H1 (cell line): ENCODE data around the gene STK26.

Experiments used
- CBX8 ChIP-seq: fragments of 300-800, 300-1000 bp; sonication (generic); IDR thresholded peaks from 2 replicates; pipeline ENCODE4 v1.7.1; 2016; ENCODE audit warnings: low read depth, low read length, borderline replicate concordance
- CHD1 ChIP-seq: IDR thresholded peaks from 2 replicates; pipeline ENCODE4 v1.6.1; 2012; ENCODE audit warnings: low read depth, low read length, improper control_type of control experiment
- CTCF ChIP-seq, 3 experiments: IDR thresholded peaks; 1 replicate in 2 of 3; 2 replicates in 1 of 3; pipeline versions ENCODE4 v1.5.1 to v1.6.1; 2011; ENCODE audit warnings: low read length in 3 of 3, mild to moderate bottlenecking in 3 of 3, inconsistent platforms in 2 of 3, low read depth in 1 of 3, moderate library complexity in 1 of 3; ENCODE audit not compliant: insufficient read depth in 1 of 3; ENCODE audit errors: control extremely low read depth in 1 of 3
- EZH2 ChIP-seq: fragments of 200-600 bp; sonication (generic); IDR thresholded peaks from 2 replicates; pipeline ENCODE4 v1.7.1; 2012; ENCODE audit warnings: low read depth, mild to moderate bottlenecking, moderate library complexity, low read length, inconsistent platforms; ENCODE audit not compliant: severe bottlenecking
- JUND ChIP-seq: IDR thresholded peaks from 2 replicates; pipeline ENCODE4 v1.6.1; 2011; ENCODE audit warnings: mild to moderate bottlenecking, improper control_type of control experiment, low read length
- KDM5A ChIP-seq: fragments of 200-600 bp; IDR thresholded peaks from 2 replicates; pipeline ENCODE4 v1.7.1; 2012; ENCODE audit warnings: mild to moderate bottlenecking, low read length, inconsistent platforms, mixed read lengths
- TBP ChIP-seq: IDR thresholded peaks from 2 replicates; pipeline ENCODE4 v1.6.1; 2011; ENCODE audit warnings: low read depth, low read length, improper control_type of control experiment
- TEAD4 ChIP-seq: IDR thresholded peaks from 2 replicates; pipeline ENCODE4 v1.6.1; 2012; ENCODE audit warnings: low read depth, low read length, inconsistent platforms, mixed read lengths
- USF2 ChIP-seq: IDR thresholded peaks from 2 replicates; pipeline ENCODE4 v1.6.1; 2011; ENCODE audit warnings: low read length, improper control_type of control experiment

- no peak for TF ChIP-seq EZH2
- no peak for TF ChIP-seq CBX8
- TF ChIP-seq CTCF (IDR thresholded peaks at IDR 0.05; ENCODE audit: control extremely low read depth in 1 of 3, insufficient read depth in 1 of 3, low read depth in 1 of 3, low read length in 3 of 3), result no peak
- TF ChIP-seq TBP, result no peak
- TF ChIP-seq USF2, result no peak
- no peak for TF ChIP-seq CHD1
- TF ChIP-seq JUND, result no peak
- TF ChIP-seq TEAD4, result no peak
- TF ChIP-seq KDM5A, result no peak
Measured at GRCh38 chrX:132090403-132091159, 67.5 kb downstream of the STK26 start.
